Measurements from ENCODE around the gene SLC35F1. TPM values are rescaled to one million over a fixed set of nuclear protein-coding genes. Genes with fewer than 3 reads are reported as not detected.

SLC35F1 gene
- total and polyA plus RNA-seq, 3 donors from 2014 or later = 1.4 to 1.8 (median 1.6) TPM

- TF ChIP-seq POLR2A (IDR thresholded peaks at IDR 0.05) (no peak), CTCF (IDR thresholded peaks at IDR 0.05) (no peak)
- Histone ChIP-seq H3K9me3 (no peaks in the 10 kb centered on the region), H3K36me3 (ENCODE audit: low read depth, missing control alignments) (no peaks in the 10 kb centered on the region), H3K27me3 (no peaks in the 10 kb centered on the region), H3K4me1 (no peaks in the 10 kb centered on the region), H3K27ac (no peak overlapping the region), H3K4me3 (no peak overlapping the region)
- WGBS, 2 donors = 70 to 78% methylated on average over 1 of the region's 1 CpG
- intact Hi-C loops (cut with DNase I; ENCODE audit: low total_unique reads) = no loop called here
- no peak for DNase-seq
Observed at GRCh38 chr6:117929501-117929900, 22.4 kb downstream of the SLC35F1 start.

- H3K27me3 ChIP-seq = no peaks in the 10 kb centered on the region
- H3K27ac ChIP-seq = no peak overlapping the region
- H3K36me3 ChIP-seq (ENCODE audit: low read depth, missing control alignments) = no peaks in the 10 kb centered on the region
- H3K9me3 ChIP-seq = no peaks in the 10 kb centered on the region
- H3K4me1 ChIP-seq = no peaks in the 10 kb centered on the region
- no peak for DNase-seq
- intact Hi-C loops (cut with DNase I; ENCODE audit: low total_unique reads) = no loop called here
- no peak for TF ChIP-seq POLR2A (IDR thresholded peaks at IDR 0.05)
- no peak for TF ChIP-seq CTCF (IDR thresholded peaks at IDR 0.05)
- no peak overlapping the region for H3K4me3 ChIP-seq
- WGBS, 2 donors = 87 to 89% methylated on average over 3 of the region's 3 CpGs
Observed at GRCh38 chr6:117930645-117931044, 23.6 kb downstream of the SLC35F1 start.

GRCh38 chr6:117932001-117932400 lies 24.9 kb downstream of the SLC35F1 start:
- H3K27ac ChIP-seq = no peak overlapping the region
- 87 to 96% methylated on average over 3 of the region's 3 CpGs for WGBS, 2 donors

GRCh38 chr6:117932676-117933075 lies 25.6 kb downstream of the SLC35F1 start:
- intact Hi-C loops (cut with DNase I; ENCODE audit: low total_unique reads) = no loop called here
- H3K27me3 ChIP-seq = no peaks in the 10 kb centered on the region
- no peak for DNase-seq
- no peaks in the 10 kb centered on the region for H3K4me1 ChIP-seq
- no peak overlapping the region for H3K27ac ChIP-seq
- no peak overlapping the region for H3K4me3 ChIP-seq
- TF ChIP-seq CTCF (IDR thresholded peaks at IDR 0.05) (no peak), POLR2A (IDR thresholded peaks at IDR 0.05) (no peak)
- no peaks in the 10 kb centered on the region for H3K9me3 ChIP-seq
- no peaks in the 10 kb centered on the region for H3K36me3 ChIP-seq (ENCODE audit: low read depth, missing control alignments)
- 63 to 73% methylated on average over 3 of the region's 3 CpGs for WGBS, 2 donors

More at GRCh38 chr6:117932001-117932400, 24.9 kb downstream of the SLC35F1 start:
- DNase-seq = no peak
- H3K4me1 ChIP-seq = no peaks in the 10 kb centered on the region
- no peaks in the 10 kb centered on the region for H3K36me3 ChIP-seq (ENCODE audit: low read depth, missing control alignments)
- TF ChIP-seq POLR2A (IDR thresholded peaks at IDR 0.05) (no peak), CTCF (IDR thresholded peaks at IDR 0.05) (no peak)
- no peaks in the 10 kb centered on the region for H3K9me3 ChIP-seq
- intact Hi-C loops (cut with DNase I; ENCODE audit: low total_unique reads) = no loop called here
- H3K27me3 ChIP-seq = no peaks in the 10 kb centered on the region
- H3K4me3 ChIP-seq = no peak overlapping the region

- no peak for TF ChIP-seq CTCF (IDR thresholded peaks at IDR 0.05)
- no peak for TF ChIP-seq POLR2A (IDR thresholded peaks at IDR 0.05)
- 82 to 92% methylated on average over 4 of the region's 4 CpGs for WGBS, 2 donors
- H3K27me3 ChIP-seq = no peaks in the 10 kb centered on the region
- no peak overlapping the region for H3K4me3 ChIP-seq
- H3K9me3 ChIP-seq = no peaks in the 10 kb centered on the region
- H3K4me1 ChIP-seq = no peaks in the 10 kb centered on the region
- H3K36me3 ChIP-seq (ENCODE audit: low read depth, missing control alignments) = no peaks in the 10 kb centered on the region
- H3K27ac ChIP-seq = no peak overlapping the region
- intact Hi-C loops (cut with DNase I; ENCODE audit: low total_unique reads) = no loop called here
- no peak for DNase-seq
Observed at GRCh38 chr6:117933471-117933870, 26.4 kb downstream of the SLC35F1 start.

Data from testis (tissue), 3 donors.